OCI-LY7 (cell line): ENCODE data around the gene SLC29A3. TPM values are rescaled to one million over a fixed set of nuclear protein-coding genes. Genes with fewer than 3 reads are reported as not detected.

Experiments
- BruUV-seq: library from RNA; stranded (reverse); fragments of 400-500 nt; replicated peaks from 2 replicates; lab custom pipeline; 2021; lab: Mats Ljungman, UMichigan
- CTCF ChIA-PET: fragments of 300-600 bp; sonication (Branson Sonifier 250); formaldehyde crosslinking; loops from one replicate; lab custom pipeline; 2022; ENCODE audit warnings: antibody characterized with exemption; ENCODE audit not compliant: unreplicated experiment; lab: Charles Lee
- POLR2A ChIA-PET: fragments of 300-600 bp; sonication (Branson Sonifier 250); formaldehyde crosslinking; loops from one replicate; lab custom pipeline; 2022; ENCODE audit warnings: antibody characterized with exemption; lab: Charles Lee
- DNase-seq: peaks from one replicate; pipeline ENCODE4 v3.0.0-alpha.2; 2015; ENCODE audit warnings: low spot score
- H2AFZ ChIP-seq: fragments of 200-600 bp; sonication (generic), shearing (Covaris generic); 2 replicates; pipeline ENCODE4 v1.6.1; 2014; ENCODE audit warnings: mild to moderate bottlenecking, antibody characterized with exemption, low read length, moderate library complexity
- H3K27ac ChIP-seq: fragments of 200-600 bp; sonication (generic); 2 replicates; pipeline ENCODE4 v1.5.1; 2014; ENCODE audit warnings: mixed run types, low read depth, mild to moderate bottlenecking, moderate library complexity, low read length, inconsistent platforms; ENCODE audit not compliant: poor library complexity, severe bottlenecking
- H3K36me3 ChIP-seq: fragments of 200-600 bp; sonication (generic); 2 replicates; pipeline ENCODE4 v1.6.1; 2014; ENCODE audit warnings: mild to moderate bottlenecking, antibody characterized with exemption, low read length, moderate library complexity, mixed read lengths; ENCODE audit not compliant: insufficient read depth
- H3K4me1 ChIP-seq: fragments of 200-600 bp; sonication (generic); 2 replicates; pipeline ENCODE4 v1.5.1; 2014; ENCODE audit warnings: mild to moderate bottlenecking, low read length; ENCODE audit not compliant: insufficient read depth, poor library complexity, severe bottlenecking
- H3K4me2 ChIP-seq: fragments of 200-600 bp; sonication (generic); 2 replicates; pipeline ENCODE4 v1.6.1; 2014; ENCODE audit warnings: mild to moderate bottlenecking, low read length
- H3K4me3 ChIP-seq: fragments of 200-600 bp; sonication (generic); 2 replicates; pipeline ENCODE4 v1.5.1; 2014; ENCODE audit warnings: mild to moderate bottlenecking, low read depth, low read length; ENCODE audit not compliant: poor library complexity, severe bottlenecking
- H3K79me2 ChIP-seq: fragments of 200-600 bp; sonication (generic); 2 replicates; pipeline ENCODE4 v1.6.1; 2016; ENCODE audit warnings: low read depth, mild to moderate bottlenecking, low read length, moderate library complexity, mixed read lengths; ENCODE audit not compliant: insufficient read depth
- H3K9me2 ChIP-seq: fragments of 200-600 bp; sonication (generic); 2 replicates; pipeline ENCODE4 v1.6.1; 2016; ENCODE audit warnings: mild to moderate bottlenecking, low read length, mixed read lengths; ENCODE audit not compliant: insufficient read depth
- H3K9me3 ChIP-seq: fragments of 200-600 bp; sonication (generic); 2 replicates; pipeline ENCODE4 v1.6.1; 2014; ENCODE audit warnings: mild to moderate bottlenecking, mixed run types, low read length, mixed read lengths
- H4K20me1 ChIP-seq: fragments of 200-600 bp; sonication (generic); 2 replicates; pipeline ENCODE4 v1.6.1; 2014; ENCODE audit warnings: mild to moderate bottlenecking, antibody characterized with exemption, low read length, moderate library complexity, mixed read lengths; ENCODE audit not compliant: insufficient read depth
- EZH2phosphoT487 ChIP-seq: fragments of 200-600 bp; sonication (generic); IDR thresholded peaks from 2 replicates; pipeline ENCODE4 v1.6.1; 2018; ENCODE audit warnings: low read depth, borderline replicate concordance, mild to moderate bottlenecking, mixed run types, antibody characterized with exemption, low read length, moderate library complexity, mixed read lengths
- intact Hi-C: fragments of 100-400 bp; cut with micrococcal nuclease; formaldehyde crosslinking; loops from one replicate; pipeline ENCODE4 v1.10.0; 2022; ENCODE audit not compliant: unreplicated experiment
- total RNA-seq, 2 experiments: library from RNA; depleted of rRNA in 1 of 2; stranded (reverse); fragments of >200 nt in 1 of 2; shearing (Covaris generic) in 1 of 2; gene quantifications; 2 replicates each; pipeline ENCODE4 v1.2.3, GENCODE V29; 2014 to 2022
- TF ChIP-seq, protein P1 (sequence below): fragments of 200-600 bp; sonication (generic); conservative IDR thresholded peaks from 2 replicates; pipeline ENCODE4 v1.5.1; 2014; ENCODE audit warnings: mild to moderate bottlenecking, antibody characterized with exemption, low read length, moderate library complexity, mixed read lengths

The SLC29A3 gene
- total RNA-seq, 2 experiments from 2014 or later, result 1.7 to 8.2 TPM

DNA sequence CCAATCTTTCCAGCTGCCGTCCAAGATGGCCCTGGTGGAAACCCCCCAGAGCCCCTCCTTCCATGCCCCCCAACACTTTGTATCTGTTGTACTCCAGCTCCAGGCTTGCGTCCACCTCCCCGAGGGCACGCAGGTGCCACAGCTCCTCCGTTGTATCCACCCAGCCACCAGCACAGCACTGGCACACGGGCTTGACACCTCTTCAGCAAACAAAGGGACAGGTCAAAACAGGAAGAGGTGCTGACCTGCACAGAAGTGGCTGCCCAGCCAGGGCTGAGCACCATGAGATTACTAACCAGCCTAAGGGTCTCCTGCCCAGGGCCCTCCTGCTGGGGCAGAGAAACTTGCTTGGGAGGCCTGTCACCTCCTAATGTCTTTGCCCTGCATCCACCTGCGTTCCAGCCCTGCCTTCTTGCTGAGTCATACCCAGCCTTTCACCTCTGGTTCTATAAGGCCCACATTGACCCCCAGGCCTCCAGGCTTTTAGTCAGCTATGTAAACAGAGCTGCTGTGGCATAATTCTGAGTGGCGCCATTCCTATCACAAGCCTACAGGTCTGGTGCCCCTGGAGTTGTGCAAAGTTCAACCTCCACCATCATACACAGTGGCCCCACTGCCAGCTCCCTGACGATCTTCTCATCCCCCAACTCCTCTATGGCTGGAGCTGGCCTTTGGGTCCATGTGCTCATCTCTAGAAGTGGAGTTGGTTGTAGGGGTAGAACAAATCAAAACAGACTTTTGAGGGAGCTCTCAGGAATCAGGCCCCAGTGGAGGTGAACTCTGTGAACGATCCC is 20.9 kb downstream of the SLC29A3 start:
- H4K20me1 ChIP-seq, result no peaks in the 10 kb centered on the region
- H3K9me2 ChIP-seq, result no peaks in the 10 kb centered on the region
- no peak overlapping the region for H3K27ac ChIP-seq
- no peak overlapping the region for H3K4me3 ChIP-seq
- TF ChIP-seq EZH2phosphoT487, result no peak
- TF ChIP-seq, protein P1, sequence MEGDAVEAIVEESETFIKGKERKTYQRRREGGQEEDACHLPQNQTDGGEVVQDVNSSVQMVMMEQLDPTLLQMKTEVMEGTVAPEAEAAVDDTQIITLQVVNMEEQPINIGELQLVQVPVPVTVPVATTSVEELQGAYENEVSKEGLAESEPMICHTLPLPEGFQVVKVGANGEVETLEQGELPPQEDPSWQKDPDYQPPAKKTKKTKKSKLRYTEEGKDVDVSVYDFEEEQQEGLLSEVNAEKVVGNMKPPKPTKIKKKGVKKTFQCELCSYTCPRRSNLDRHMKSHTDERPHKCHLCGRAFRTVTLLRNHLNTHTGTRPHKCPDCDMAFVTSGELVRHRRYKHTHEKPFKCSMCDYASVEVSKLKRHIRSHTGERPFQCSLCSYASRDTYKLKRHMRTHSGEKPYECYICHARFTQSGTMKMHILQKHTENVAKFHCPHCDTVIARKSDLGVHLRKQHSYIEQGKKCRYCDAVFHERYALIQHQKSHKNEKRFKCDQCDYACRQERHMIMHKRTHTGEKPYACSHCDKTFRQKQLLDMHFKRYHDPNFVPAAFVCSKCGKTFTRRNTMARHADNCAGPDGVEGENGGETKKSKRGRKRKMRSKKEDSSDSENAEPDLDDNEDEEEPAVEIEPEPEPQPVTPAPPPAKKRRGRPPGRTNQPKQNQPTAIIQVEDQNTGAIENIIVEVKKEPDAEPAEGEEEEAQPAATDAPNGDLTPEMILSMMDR, result no peak
- ChIA-PET POLR2A (no interaction called here), CTCF (no interaction called here)
- no peaks in the 10 kb centered on the region for H3K4me1 ChIP-seq
- intact Hi-C loops, result no loop called here
- no peaks in the 10 kb centered on the region for H3K9me3 ChIP-seq
- H3K79me2 ChIP-seq, result no peaks in the 10 kb centered on the region
- no peaks in the 10 kb centered on the region for H3K36me3 ChIP-seq
- no peak overlapping the region for H3K4me2 ChIP-seq
- DNase-seq, result no peak
- BruUV-seq, result no TSS peak
- no peak overlapping the region for H2AFZ ChIP-seq

DNA sequence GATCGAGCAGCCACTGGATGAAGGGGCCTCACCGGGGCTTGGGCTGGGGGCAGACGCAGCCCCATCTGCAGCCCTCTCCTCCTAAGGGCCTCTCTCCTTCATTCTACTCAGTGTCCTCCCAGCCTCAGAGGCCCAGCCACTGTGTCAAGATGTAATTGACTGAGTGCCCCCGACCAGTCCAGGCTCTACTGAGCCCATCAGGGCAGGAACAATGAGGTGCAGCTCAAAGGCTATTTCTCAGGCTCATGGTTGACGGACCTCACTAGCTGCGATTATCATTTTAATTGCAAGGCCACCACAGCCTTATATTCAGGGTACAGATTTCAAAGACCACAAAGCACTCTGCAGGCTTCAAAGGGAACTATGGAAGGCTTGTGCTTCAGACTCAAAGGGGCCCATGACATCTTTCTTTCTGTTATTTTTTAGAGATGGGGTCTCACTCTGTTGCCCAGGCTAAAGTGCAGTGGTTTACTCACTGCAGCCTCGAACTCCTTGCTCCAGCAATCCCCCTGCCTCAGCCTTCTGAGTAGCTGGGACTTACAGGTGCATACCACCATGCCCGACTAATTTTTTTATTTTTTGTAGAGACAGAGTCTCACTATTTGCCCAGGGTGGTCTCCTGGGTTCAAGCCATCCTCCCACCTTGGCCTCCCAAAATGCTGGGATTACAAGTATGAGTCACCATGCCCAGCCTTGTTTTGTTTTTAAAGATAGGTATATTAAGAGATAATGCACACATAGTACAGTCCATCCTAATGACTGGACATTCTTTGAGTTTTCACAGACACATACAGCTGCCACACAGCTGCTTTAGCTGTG is 23.7 kb downstream of the SLC29A3 start:
- no peak for TF ChIP-seq EZH2phosphoT487
- TF ChIP-seq, protein P1, result no peak
- Histone ChIP-seq H3K4me2 (no peak overlapping the region), H3K9me3 (no peaks in the 10 kb centered on the region), H3K27ac (no peak overlapping the region), H3K4me1 (no peaks in the 10 kb centered on the region), H3K36me3 (no peaks in the 10 kb centered on the region), H2AFZ (no peak overlapping the region), H3K9me2 (no peaks in the 10 kb centered on the region), H3K4me3 (no peak overlapping the region), H3K79me2 (no peaks in the 10 kb centered on the region), H4K20me1 (no peaks in the 10 kb centered on the region)
- ChIA-PET CTCF (no interaction called here), POLR2A (interaction anchor here (1.2 kb wide), 1 partner anchor 15 kb away, joined by 3 read pairs; no protein-coding TSS in a partner anchor)
- BruUV-seq, result no TSS peak
- DNase-seq, result no peak
- intact Hi-C loops, result no loop called here
